Astrocyte (in vitro differentiated cells and primary cell): ENCODE data around the gene UGT1A10. TPM values are rescaled to one million over a fixed set of nuclear protein-coding genes. Genes with fewer than 3 reads are reported as not detected.

Experiments
- DNase-seq: peaks from one replicate; pipeline ENCODE4 v3.0.0-alpha.2; 2010; ENCODE audit warnings: low read depth
- FAIRE-seq: peaks from 2 replicates; lab custom pipeline; 2011; peaks lifted over from hg19 to GRCh38; lab: Jason Lieb, UNC
- H2AFZ ChIP-seq: 2 replicates; pipeline ENCODE4 v1.6.0; 2012; ENCODE audit warnings: low read depth, low read length, inconsistent platforms
- H3K27ac ChIP-seq: 2 replicates; pipeline ENCODE4 v1.5.1; 2011; ENCODE audit warnings: low read depth, low read length, inconsistent platforms
- H3K27me3 ChIP-seq: 2 replicates; pipeline ENCODE4 v1.6.0; 2011; ENCODE audit warnings: low read length, inconsistent platforms; ENCODE audit not compliant: insufficient read depth
- H3K36me3 ChIP-seq: 2 replicates; pipeline ENCODE4 v1.5.1; 2011; ENCODE audit warnings: low read length, inconsistent platforms; ENCODE audit not compliant: insufficient read depth
- H3K4me1 ChIP-seq: 2 replicates; pipeline ENCODE4 v1.5.1; 2011; ENCODE audit warnings: low read length, inconsistent platforms; ENCODE audit not compliant: insufficient read depth
- H3K4me2 ChIP-seq: 2 replicates; pipeline ENCODE4 v1.6.0; 2012; ENCODE audit warnings: low read length, inconsistent platforms
- H3K4me3 ChIP-seq: 2 replicates; pipeline ENCODE4 v1.5.1; 2011; ENCODE audit warnings: low read depth, mild to moderate bottlenecking, low read length, inconsistent platforms; ENCODE audit not compliant: insufficient read depth
- H3K79me2 ChIP-seq: 2 replicates; pipeline ENCODE4 v1.6.0; 2012; ENCODE audit warnings: mild to moderate bottlenecking, low read length, inconsistent platforms; ENCODE audit not compliant: insufficient read depth
- H3K9ac ChIP-seq: 2 replicates; pipeline ENCODE4 v1.6.0; 2012; ENCODE audit warnings: mild to moderate bottlenecking, low read length, inconsistent platforms
- H3K9me3 ChIP-seq: 2 replicates; pipeline ENCODE4 v1.5.1; 2012; ENCODE audit warnings: low read depth, mild to moderate bottlenecking, low read length, inconsistent platforms; ENCODE audit not compliant: insufficient read depth
- H4K20me1 ChIP-seq: 2 replicates; pipeline ENCODE4 v1.6.0; 2012; ENCODE audit warnings: low read length, inconsistent platforms; ENCODE audit not compliant: insufficient read depth
- H3K27ac Mint-ChIP-seq: one replicate; pipeline ENCODE4 v1.8.0; 2021; ENCODE audit warnings: mild to moderate bottlenecking, mixed read lengths; ENCODE audit not compliant: unreplicated experiment
- H3K27me3 Mint-ChIP-seq: one replicate; pipeline ENCODE4 v1.8.0; 2021; ENCODE audit warnings: low read depth, mixed read lengths; ENCODE audit not compliant: unreplicated experiment
- H3K36me3 Mint-ChIP-seq: one replicate; pipeline ENCODE4 v1.8.0; 2021; ENCODE audit warnings: low read depth, mixed read lengths; ENCODE audit not compliant: unreplicated experiment
- H3K4me1 Mint-ChIP-seq: one replicate; pipeline ENCODE4 v1.8.0; 2021; ENCODE audit warnings: low read depth, mixed read lengths; ENCODE audit not compliant: unreplicated experiment
- H3K4me3 Mint-ChIP-seq: one replicate; pipeline ENCODE4 v1.8.0; 2021; ENCODE audit warnings: mild to moderate bottlenecking, moderate library complexity, mixed read lengths; ENCODE audit not compliant: unreplicated experiment
- H3K9me3 Mint-ChIP-seq: one replicate; pipeline ENCODE4 v1.8.0; 2021; ENCODE audit warnings: mild to moderate bottlenecking, mixed read lengths; ENCODE audit not compliant: unreplicated experiment
- EZH2 ChIP-seq: IDR thresholded peaks from 2 replicates; pipeline ENCODE4 v1.6.1; 2012; ENCODE audit warnings: mild to moderate bottlenecking, low read length, inconsistent platforms; ENCODE audit not compliant: insufficient read depth
- total RNA-seq: library from RNA; stranded (reverse); gene quantifications from 2 replicates; pipeline ENCODE4 v1.2.1, GENCODE V29; 2021
- TF ChIP-seq, protein P1 (sequence below): IDR thresholded peaks from 2 replicates; pipeline ENCODE4 v1.5.1; 2011; ENCODE audit warnings: low read depth, mild to moderate bottlenecking, inconsistent platforms, low read length, moderate library complexity; ENCODE audit not compliant: insufficient read depth

The UGT1A10 gene
- total RNA-seq, 1 donor from 2014 or later, result not detected

DNA sequence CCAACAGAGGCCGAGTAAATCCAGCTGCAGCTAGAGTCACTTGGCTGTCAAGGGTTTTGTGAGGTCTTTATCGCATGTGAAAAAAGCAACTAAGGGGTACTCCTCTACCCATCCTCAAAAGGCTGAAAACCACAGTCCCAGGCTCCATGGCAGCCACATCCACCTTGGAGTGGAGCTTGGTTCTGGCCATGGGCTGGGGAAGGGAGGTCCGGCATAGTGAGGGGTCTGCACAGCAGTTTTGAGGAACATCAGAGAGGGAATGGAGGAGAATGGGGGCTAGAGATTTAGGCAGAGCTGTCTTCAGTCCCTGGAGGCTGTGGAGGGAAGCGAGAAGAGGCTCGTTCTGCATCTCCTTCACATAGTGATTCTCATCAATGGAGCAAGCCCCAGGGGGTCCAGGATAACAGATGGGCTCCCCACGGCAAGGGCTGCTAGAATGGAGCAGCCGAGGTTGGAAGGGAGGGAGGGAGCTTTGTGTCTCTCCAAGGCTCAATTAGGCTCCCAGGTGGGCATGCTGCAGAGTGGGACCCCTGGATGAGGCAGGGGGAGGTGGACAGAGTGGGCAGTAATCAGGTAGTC is 162.9 kb downstream of the UGT1A10 start:
- no peaks in the 10 kb centered on the region for H3K79me2 ChIP-seq
- no peaks in the 10 kb centered on the region for H3K9me3 ChIP-seq
- no peaks in the 10 kb centered on the region for H3K36me3 Mint-ChIP-seq
- peaks cover 4% of the 10 kb centered on the region for H3K4me1 Mint-ChIP-seq
- no peaks in the 10 kb centered on the region for H3K27me3 ChIP-seq
- H3K27ac Mint-ChIP-seq, result no peak overlapping the region
- H3K4me2 ChIP-seq, result no peak overlapping the region
- no peak overlapping the region for H3K4me3 ChIP-seq
- FAIRE-seq, result no peak
- H3K9me3 Mint-ChIP-seq, result peaks cover 4% of the 10 kb centered on the region
- no peak overlapping the region for H3K4me3 Mint-ChIP-seq
- DNase-seq, result no peak
- TF ChIP-seq, protein P1, sequence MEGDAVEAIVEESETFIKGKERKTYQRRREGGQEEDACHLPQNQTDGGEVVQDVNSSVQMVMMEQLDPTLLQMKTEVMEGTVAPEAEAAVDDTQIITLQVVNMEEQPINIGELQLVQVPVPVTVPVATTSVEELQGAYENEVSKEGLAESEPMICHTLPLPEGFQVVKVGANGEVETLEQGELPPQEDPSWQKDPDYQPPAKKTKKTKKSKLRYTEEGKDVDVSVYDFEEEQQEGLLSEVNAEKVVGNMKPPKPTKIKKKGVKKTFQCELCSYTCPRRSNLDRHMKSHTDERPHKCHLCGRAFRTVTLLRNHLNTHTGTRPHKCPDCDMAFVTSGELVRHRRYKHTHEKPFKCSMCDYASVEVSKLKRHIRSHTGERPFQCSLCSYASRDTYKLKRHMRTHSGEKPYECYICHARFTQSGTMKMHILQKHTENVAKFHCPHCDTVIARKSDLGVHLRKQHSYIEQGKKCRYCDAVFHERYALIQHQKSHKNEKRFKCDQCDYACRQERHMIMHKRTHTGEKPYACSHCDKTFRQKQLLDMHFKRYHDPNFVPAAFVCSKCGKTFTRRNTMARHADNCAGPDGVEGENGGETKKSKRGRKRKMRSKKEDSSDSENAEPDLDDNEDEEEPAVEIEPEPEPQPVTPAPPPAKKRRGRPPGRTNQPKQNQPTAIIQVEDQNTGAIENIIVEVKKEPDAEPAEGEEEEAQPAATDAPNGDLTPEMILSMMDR, result no peak
- no peak for TF ChIP-seq EZH2
- peaks cover 5% of the 10 kb centered on the region for H3K4me1 ChIP-seq
- H3K9ac ChIP-seq, result no peak overlapping the region
- peaks cover 34% of the 10 kb centered on the region for H3K27me3 Mint-ChIP-seq
- H4K20me1 ChIP-seq, result no peaks in the 10 kb centered on the region
- H3K27ac ChIP-seq, result no peak overlapping the region
- H2AFZ ChIP-seq, result no peak overlapping the region
- no peaks in the 10 kb centered on the region for H3K36me3 ChIP-seq

DNA sequence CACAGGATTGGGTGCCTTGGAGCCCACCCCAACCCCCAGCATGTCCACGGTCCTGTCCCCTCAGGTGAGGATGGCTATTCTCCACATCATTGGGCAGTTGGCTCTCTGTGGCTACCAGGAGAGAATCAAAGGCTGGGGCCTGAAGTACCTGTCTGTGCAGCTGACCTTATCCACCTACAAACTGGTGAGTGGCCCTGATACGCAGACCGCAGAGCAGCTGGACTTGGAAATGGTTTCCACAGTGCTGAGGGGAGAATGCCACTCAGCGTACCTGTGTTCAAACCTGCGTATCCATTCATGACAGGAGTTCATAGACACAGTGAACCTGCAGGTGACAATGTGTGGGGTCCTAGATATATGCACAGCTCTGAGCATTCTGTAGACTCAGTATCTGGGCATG is 163.5 kb downstream of the UGT1A10 start:
- no peaks in the 10 kb centered on the region for H3K79me2 ChIP-seq
- H3K36me3 ChIP-seq, result no peaks in the 10 kb centered on the region
- H3K27ac Mint-ChIP-seq, result no peak overlapping the region
- H3K4me1 Mint-ChIP-seq, result peaks cover 4% of the 10 kb centered on the region
- DNase-seq (no peak), FAIRE-seq (no peak)
- no peak overlapping the region for H3K9ac ChIP-seq
- no peak overlapping the region for H2AFZ ChIP-seq
- H3K27me3 Mint-ChIP-seq, result peaks cover 38% of the 10 kb centered on the region
- H3K9me3 Mint-ChIP-seq, result peaks cover 4% of the 10 kb centered on the region
- no peaks in the 10 kb centered on the region for H3K9me3 ChIP-seq
- H3K36me3 Mint-ChIP-seq, result no peaks in the 10 kb centered on the region
- H3K4me1 ChIP-seq, result peaks cover 5% of the 10 kb centered on the region
- TF ChIP-seq EZH2, result no peak
- TF ChIP-seq, protein P1, result no peak
- H3K27ac ChIP-seq, result no peak overlapping the region
- no peak overlapping the region for H3K4me3 Mint-ChIP-seq
- no peaks in the 10 kb centered on the region for H4K20me1 ChIP-seq
- H3K4me2 ChIP-seq, result no peak overlapping the region
- no peak overlapping the region for H3K4me3 ChIP-seq
- H3K27me3 ChIP-seq, result peaks cover under 1% of the 10 kb centered on the region

DNA sequence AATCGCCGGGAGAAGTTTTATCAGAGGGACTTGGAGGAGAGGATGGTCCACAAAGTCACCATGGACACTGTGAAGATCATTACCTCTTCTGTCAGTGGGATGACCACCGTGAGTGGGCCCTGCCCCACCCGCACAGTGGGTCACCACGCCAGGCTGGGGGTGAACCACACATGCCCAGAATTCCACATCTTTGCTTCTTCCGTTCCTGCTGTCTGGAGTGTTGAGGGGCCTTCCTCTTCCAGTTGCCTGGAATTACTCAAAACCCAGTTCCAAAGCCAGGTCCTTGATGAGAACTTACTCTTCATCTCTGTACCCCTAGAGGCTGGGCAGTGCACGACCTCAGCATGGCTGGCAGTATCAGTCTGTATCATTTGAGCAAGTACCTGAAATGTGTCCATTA is 164.0 kb downstream of the UGT1A10 start:
- TF ChIP-seq EZH2, result no peak
- TF ChIP-seq, protein P1, result no peak
- no peak overlapping the region for H3K4me2 ChIP-seq
- no peak overlapping the region for H3K27ac ChIP-seq
- peaks cover 5% of the 10 kb centered on the region for H3K4me1 ChIP-seq
- Mint-ChIP-seq H3K4me1 (peaks cover 4% of the 10 kb centered on the region), H3K27me3 (peaks cover 38% of the 10 kb centered on the region), H3K36me3 (no peaks in the 10 kb centered on the region), H3K9me3 (peaks cover 4% of the 10 kb centered on the region), H3K4me3 (no peak overlapping the region), H3K27ac (no peak overlapping the region)
- H3K79me2 ChIP-seq, result no peaks in the 10 kb centered on the region
- H3K4me3 ChIP-seq, result no peak overlapping the region
- H3K9ac ChIP-seq, result no peak overlapping the region
- H4K20me1 ChIP-seq, result no peaks in the 10 kb centered on the region
- FAIRE-seq (no peak), DNase-seq (no peak)
- peaks cover 4% of the 10 kb centered on the region for H3K27me3 ChIP-seq
- no peak overlapping the region for H2AFZ ChIP-seq
- H3K36me3 ChIP-seq, result no peaks in the 10 kb centered on the region
- no peaks in the 10 kb centered on the region for H3K9me3 ChIP-seq
